Mononuclear cell (primary cell): ENCODE data around the gene MAT2A. TPM values are rescaled to one million over a fixed set of nuclear protein-coding genes. Genes with fewer than 3 reads are reported as not detected.
"Not testable (repeated sequence)": the region's sequence is repeated elsewhere in the genome, so short reads cannot be mapped to it uniquely, and the experiment has no call there.

Experiments
- H3K27me3 ChIP-seq: 2 replicates; pipeline ENCODE4 v1.6.0; 2011; ENCODE audit warnings: low read length, control low read depth; ENCODE audit not compliant: insufficient read depth
- H3K4me1 ChIP-seq: 2 replicates; pipeline ENCODE4 v1.5.1; 2011; ENCODE audit warnings: mild to moderate bottlenecking, low read length, control low read depth; ENCODE audit not compliant: insufficient read depth
- H3K4me3 ChIP-seq: 2 replicates; pipeline ENCODE4 v1.5.1; 2011; ENCODE audit warnings: mild to moderate bottlenecking, low read length, moderate library complexity
- H3K9me3 ChIP-seq: 2 replicates; pipeline ENCODE4 v1.5.1; 2011; ENCODE audit warnings: low read depth, mild to moderate bottlenecking, control low read depth, low read length
- total RNA-seq: library from RNA; depleted of rRNA; stranded (reverse); fragments of >200 nt; gene quantifications from one replicate; pipeline ENCODE4 v1.2.3, GENCODE V29; 2012

The MAT2A gene
- total RNA-seq, 1 donor = 67.0 TPM

- Histone ChIP-seq H3K4me3 (peak overlapping the region; percentile 92), H3K27me3 (no peaks in the 10 kb centered on the region), H3K4me1 (peaks cover 47% of the 10 kb centered on the region), H3K9me3 (no peaks in the 10 kb centered on the region)
These were observed 1.1 kb upstream of the MAT2A start for GRCh38 chr2:85537600-85538506.

- no peaks in the 10 kb centered on the region for H3K27me3 ChIP-seq
- H3K4me1 ChIP-seq = peaks cover 42% of the 10 kb centered on the region
- H3K9me3 ChIP-seq = no peaks in the 10 kb centered on the region
- H3K4me3 ChIP-seq = peak overlapping the region; percentile 92
These were observed 579 bp downstream of the MAT2A start for GRCh38 chr2:85539361-85540132.

- Histone ChIP-seq H3K27me3 (no peaks in the 10 kb centered on the region), H3K9me3 (no peaks in the 10 kb centered on the region), H3K4me3 (peak overlapping the region; percentile 92), H3K4me1 (peaks cover 41% of the 10 kb centered on the region)
These were observed 1.2 kb downstream of the MAT2A start for GRCh38 chr2:85540133-85540648.

GRCh38 chr2:85541262-85541661 lies 2.3 kb downstream of the MAT2A start:
- H3K4me3 ChIP-seq = no peak overlapping the region

GRCh38 chr2:85541753-85542457 lies 2.9 kb downstream of the MAT2A start:
- no peak overlapping the region for H3K4me3 ChIP-seq
- H3K27me3 ChIP-seq = no peaks in the 10 kb centered on the region
- H3K4me1 ChIP-seq = peaks cover 36% of the 10 kb centered on the region
- no peaks in the 10 kb centered on the region for H3K9me3 ChIP-seq

More at GRCh38 chr2:85541262-85541661, 2.3 kb downstream of the MAT2A start:
- Histone ChIP-seq H3K27me3 (no peaks in the 10 kb centered on the region), H3K4me1 (peaks cover 36% of the 10 kb centered on the region), H3K9me3 (no peaks in the 10 kb centered on the region)

GRCh38 chr2:85542777-85543176 lies 3.8 kb downstream of the MAT2A start:
- no peaks in the 10 kb centered on the region for H3K27me3 ChIP-seq
- H3K4me3 ChIP-seq = no peak overlapping the region
- H3K4me1 ChIP-seq = peaks cover 27% of the 10 kb centered on the region
- no peaks in the 10 kb centered on the region for H3K9me3 ChIP-seq

GRCh38 chr2:85544254-85544691 lies 5.3 kb downstream of the MAT2A start:
- H3K27me3 ChIP-seq, H3K9me3 ChIP-seq, H3K4me3 ChIP-seq: not testable (repeated sequence)
- H3K4me1 ChIP-seq = peaks cover 21% of the 10 kb centered on the region

- H3K4me3 ChIP-seq, H3K27me3 ChIP-seq, H3K9me3 ChIP-seq: not testable (repeated sequence)
- H3K4me1 ChIP-seq = peaks cover 21% of the 10 kb centered on the region
These were observed 6.2 kb downstream of the MAT2A start for GRCh38 chr2:85544915-85545779.

GRCh38 chr2:85545780-85546240 lies 6.8 kb downstream of the MAT2A start:
- Histone ChIP-seq H3K27me3 (no peaks in the 10 kb centered on the region), H3K9me3 (no peaks in the 10 kb centered on the region), H3K4me3 (no peak overlapping the region), H3K4me1 (peaks cover 21% of the 10 kb centered on the region)

GRCh38 chr2:85547089-85547858 lies 8.3 kb downstream of the MAT2A start:
- Histone ChIP-seq H3K9me3 (no peaks in the 10 kb centered on the region), H3K4me3 (no peak overlapping the region), H3K4me1 (peaks cover 24% of the 10 kb centered on the region), H3K27me3 (no peaks in the 10 kb centered on the region)

GRCh38 chr2:85547859-85548607 lies 9.1 kb downstream of the MAT2A start:
- H3K4me1 ChIP-seq = peaks cover 24% of the 10 kb centered on the region
- no peaks in the 10 kb centered on the region for H3K9me3 ChIP-seq
- H3K27me3 ChIP-seq = no peaks in the 10 kb centered on the region
- no peak overlapping the region for H3K4me3 ChIP-seq

- Histone ChIP-seq H3K9me3 (no peaks in the 10 kb centered on the region), H3K4me1 (peaks cover 24% of the 10 kb centered on the region), H3K4me3 (no peak overlapping the region), H3K27me3 (no peaks in the 10 kb centered on the region)
These were observed 9.6 kb downstream of the MAT2A start for GRCh38 chr2:85548608-85548900.

GRCh38 chr2:85549095-85549494 lies 10.1 kb downstream of the MAT2A start:
- H3K4me1 ChIP-seq = peaks cover 24% of the 10 kb centered on the region
- no peaks in the 10 kb centered on the region for H3K9me3 ChIP-seq
- H3K4me3 ChIP-seq = no peak overlapping the region
- no peaks in the 10 kb centered on the region for H3K27me3 ChIP-seq
